ENCODE measurements around the gene UBR4.

- TF ChIP-seq TCF4 (CRISPR knock-in tag; IDR thresholded peaks at IDR 0.05; ENCODE audit: borderline replicate concordance) (no peak), GLIS3 (CRISPR knock-in tag; IDR thresholded peaks at IDR 0.05) (no peak), TSHZ2 (CRISPR knock-in tag; IDR thresholded peaks at IDR 0.05) (no peak), ZC3H10 (CRISPR knock-in tag; IDR thresholded peaks at IDR 0.05) (no peak), BACH2 (CRISPR knock-in tag; IDR thresholded peaks at IDR 0.05; ENCODE audit: borderline replicate concordance) (no peak), ZNF565 (CRISPR knock-in tag; conservative IDR thresholded peaks at IDR 0.05; ENCODE audit: low read depth) (no peak), SNAI2 (CRISPR knock-in tag; IDR thresholded peaks at IDR 0.05) (no peak), ZFP3 (CRISPR knock-in tag; IDR thresholded peaks at IDR 0.05) (no peak), PPARA (CRISPR knock-in tag; IDR thresholded peaks at IDR 0.05; ENCODE audit: borderline replicate concordance) (no peak), ARNTL (CRISPR knock-in tag; IDR thresholded peaks at IDR 0.05; ENCODE audit: borderline replicate concordance, low read depth) (no peak), ZNF8 (CRISPR knock-in tag; IDR thresholded peaks at IDR 0.05) (no peak), CSDC2 (CRISPR knock-in tag; IDR thresholded peaks at IDR 0.05) (no peak)
- TF ChIP-seq, protein P1, sequence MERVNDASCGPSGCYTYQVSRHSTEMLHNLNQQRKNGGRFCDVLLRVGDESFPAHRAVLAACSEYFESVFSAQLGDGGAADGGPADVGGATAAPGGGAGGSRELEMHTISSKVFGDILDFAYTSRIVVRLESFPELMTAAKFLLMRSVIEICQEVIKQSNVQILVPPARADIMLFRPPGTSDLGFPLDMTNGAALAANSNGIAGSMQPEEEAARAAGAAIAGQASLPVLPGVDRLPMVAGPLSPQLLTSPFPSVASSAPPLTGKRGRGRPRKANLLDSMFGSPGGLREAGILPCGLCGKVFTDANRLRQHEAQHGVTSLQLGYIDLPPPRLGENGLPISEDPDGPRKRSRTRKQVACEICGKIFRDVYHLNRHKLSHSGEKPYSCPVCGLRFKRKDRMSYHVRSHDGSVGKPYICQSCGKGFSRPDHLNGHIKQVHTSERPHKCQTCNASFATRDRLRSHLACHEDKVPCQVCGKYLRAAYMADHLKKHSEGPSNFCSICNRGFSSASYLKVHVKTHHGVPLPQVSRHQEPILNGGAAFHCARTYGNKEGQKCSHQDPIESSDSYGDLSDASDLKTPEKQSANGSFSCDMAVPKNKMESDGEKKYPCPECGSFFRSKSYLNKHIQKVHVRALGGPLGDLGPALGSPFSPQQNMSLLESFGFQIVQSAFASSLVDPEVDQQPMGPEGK (CRISPR knock-in tag; IDR thresholded peaks at IDR 0.05; ENCODE audit: borderline replicate concordance) = no peak
- TF ChIP-seq, protein P2, sequence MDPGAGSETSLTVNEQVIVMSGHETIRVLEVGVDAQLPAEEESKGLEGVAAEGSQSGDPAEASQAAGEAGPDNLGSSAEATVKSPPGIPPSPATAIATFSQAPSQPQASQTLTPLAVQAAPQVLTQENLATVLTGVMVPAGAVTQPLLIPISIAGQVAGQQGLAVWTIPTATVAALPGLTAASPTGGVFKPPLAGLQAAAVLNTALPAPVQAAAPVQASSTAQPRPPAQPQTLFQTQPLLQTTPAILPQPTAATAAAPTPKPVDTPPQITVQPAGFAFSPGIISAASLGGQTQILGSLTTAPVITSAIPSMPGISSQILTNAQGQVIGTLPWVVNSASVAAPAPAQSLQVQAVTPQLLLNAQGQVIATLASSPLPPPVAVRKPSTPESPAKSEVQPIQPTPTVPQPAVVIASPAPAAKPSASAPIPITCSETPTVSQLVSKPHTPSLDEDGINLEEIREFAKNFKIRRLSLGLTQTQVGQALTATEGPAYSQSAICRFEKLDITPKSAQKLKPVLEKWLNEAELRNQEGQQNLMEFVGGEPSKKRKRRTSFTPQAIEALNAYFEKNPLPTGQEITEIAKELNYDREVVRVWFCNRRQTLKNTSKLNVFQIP (CRISPR knock-in tag; IDR thresholded peaks at IDR 0.05; ENCODE audit: borderline replicate concordance, low read depth) = no peak
Observed at GRCh38 chr1:19197845-19198244, 12.2 kb downstream of the UBR4 start.
